ENCODE results near the gene KCNV2. TPM values are rescaled to one million over a fixed set of nuclear protein-coding genes. Genes with fewer than 3 reads are reported as not detected.
"Not testable (repeated sequence)": the region's sequence is repeated elsewhere in the genome, so short reads cannot be mapped to it uniquely, and the experiment has no call there.

KCNV2 gene
- total and polyA plus RNA-seq, 2 donors = not detected

DNA sequence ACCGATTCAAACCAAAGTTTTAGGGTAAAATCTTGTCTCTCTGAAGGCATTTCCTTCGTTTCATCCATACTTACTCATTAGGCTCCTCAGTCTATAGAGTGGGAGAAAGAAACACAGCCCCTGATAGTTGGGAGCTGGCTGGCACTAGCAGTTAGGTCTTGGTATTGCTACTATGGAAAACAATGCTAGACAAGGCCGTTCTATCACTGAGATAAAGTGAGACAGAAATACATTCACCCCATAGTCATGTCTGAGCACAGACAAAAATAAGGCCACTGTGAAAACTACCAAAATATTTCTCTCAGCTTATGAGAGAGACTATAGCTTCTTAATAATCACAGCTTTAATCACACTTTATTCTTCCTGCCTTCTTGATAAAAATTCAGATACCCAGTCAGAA is 28.7 kb upstream of the KCNV2 start:
- Histone ChIP-seq H3K4me3 (ENCODE audit: low read length in 2 of 2) (no peak overlapping the region), H3K9me3 (ENCODE audit: control insufficient read depth in 2 of 2, insufficient read depth in 1 of 2, low read length in 1 of 2) (no peaks in the 10 kb centered on the region), H3K27me3 (ENCODE audit: control insufficient read depth in 2 of 2, insufficient read depth in 1 of 2, low read length in 1 of 2) (no peaks in the 10 kb centered on the region), H3K36me3 (ENCODE audit: control insufficient read depth in 2 of 2, insufficient read depth in 2 of 2, low read length in 1 of 2) (no peaks in the 10 kb centered on the region), H3K4me1 (ENCODE audit: control insufficient read depth in 2 of 2, insufficient read depth in 2 of 2, low read length in 2 of 2) (no peaks in the 10 kb centered on the region), H3K27ac (ENCODE audit: low read depth in 1 of 2, low read length in 1 of 2) (no peak overlapping the region)
- WGBS = 94% methylated on average over 3 of the region's 3 CpGs
- DNase-seq (ENCODE audit: low read depth in 6 of 9, low spot score in 9 of 9) = no peak

DNA sequence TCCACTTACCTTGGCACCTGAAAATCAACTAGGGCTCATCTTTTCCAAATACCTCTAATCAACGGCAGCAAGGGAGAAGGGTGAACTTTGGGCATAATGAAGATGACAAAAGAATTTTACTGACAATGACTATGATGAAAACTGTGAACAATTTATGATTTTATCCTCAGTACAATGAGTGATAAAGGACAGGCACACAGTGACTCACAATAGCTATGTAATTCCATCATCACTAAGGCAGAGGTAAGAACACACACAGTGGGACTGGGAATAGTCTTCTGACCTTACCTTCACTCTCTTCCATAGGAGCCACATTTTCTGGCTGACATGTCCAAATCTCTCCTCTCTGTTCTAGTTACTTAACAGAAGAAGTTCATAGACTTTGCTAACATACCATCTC is 26.1 kb upstream of the KCNV2 start:
- no peaks in the 10 kb centered on the region for H3K4me1 ChIP-seq (ENCODE audit: control insufficient read depth in 2 of 2, insufficient read depth in 2 of 2, low read length in 2 of 2)
- H3K27ac ChIP-seq (ENCODE audit: low read depth in 1 of 2, low read length in 1 of 2) = no peak overlapping the region
- H3K9me3 ChIP-seq (ENCODE audit: control insufficient read depth in 2 of 2, insufficient read depth in 1 of 2, low read length in 1 of 2) = no peaks in the 10 kb centered on the region
- H3K36me3 ChIP-seq (ENCODE audit: control insufficient read depth in 2 of 2, insufficient read depth in 2 of 2, low read length in 1 of 2) = no peaks in the 10 kb centered on the region
- 98% methylated on average over 1 of the region's 1 CpG for WGBS
- no peak overlapping the region for H3K4me3 ChIP-seq (ENCODE audit: low read length in 2 of 2)
- H3K27me3 ChIP-seq (ENCODE audit: control insufficient read depth in 2 of 2, insufficient read depth in 1 of 2, low read length in 1 of 2) = no peaks in the 10 kb centered on the region
- DNase-seq (ENCODE audit: low read depth in 6 of 9, low spot score in 9 of 9) = no peak

DNA sequence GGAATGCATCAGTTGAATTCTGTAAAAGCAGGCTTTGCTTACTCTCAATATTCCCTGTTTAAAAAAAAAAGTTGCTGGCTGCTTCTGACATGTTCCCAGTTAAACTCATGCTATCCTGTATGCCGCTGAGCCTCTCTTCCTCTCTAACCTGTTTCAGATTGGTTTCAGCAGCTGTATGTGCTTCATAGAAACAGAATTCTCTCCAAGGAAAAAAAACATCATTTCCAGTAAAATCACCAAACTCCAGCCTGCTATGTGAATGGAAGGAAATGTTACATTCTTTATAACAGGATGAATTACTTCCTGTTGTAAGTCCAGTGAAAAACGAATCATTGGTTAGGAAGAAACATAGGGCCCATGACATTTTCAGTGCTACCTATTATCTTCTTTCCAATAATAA is 25.7 kb upstream of the KCNV2 start:
- DNase-seq (ENCODE audit: low read depth in 6 of 9, low spot score in 9 of 9) = no peak
- no peaks in the 10 kb centered on the region for H3K27me3 ChIP-seq (ENCODE audit: control insufficient read depth in 2 of 2, insufficient read depth in 1 of 2, low read length in 1 of 2)
- H3K4me1 ChIP-seq (ENCODE audit: control insufficient read depth in 2 of 2, insufficient read depth in 2 of 2, low read length in 2 of 2) = no peaks in the 10 kb centered on the region
- no peaks in the 10 kb centered on the region for H3K9me3 ChIP-seq (ENCODE audit: control insufficient read depth in 2 of 2, insufficient read depth in 1 of 2, low read length in 1 of 2)
- WGBS = 67% methylated on average over 2 of the region's 2 CpGs
- no peak overlapping the region for H3K4me3 ChIP-seq (ENCODE audit: low read length in 2 of 2)
- no peaks in the 10 kb centered on the region for H3K36me3 ChIP-seq (ENCODE audit: control insufficient read depth in 2 of 2, insufficient read depth in 2 of 2, low read length in 1 of 2)
- no peak overlapping the region for H3K27ac ChIP-seq (ENCODE audit: low read depth in 1 of 2, low read length in 1 of 2)

DNA sequence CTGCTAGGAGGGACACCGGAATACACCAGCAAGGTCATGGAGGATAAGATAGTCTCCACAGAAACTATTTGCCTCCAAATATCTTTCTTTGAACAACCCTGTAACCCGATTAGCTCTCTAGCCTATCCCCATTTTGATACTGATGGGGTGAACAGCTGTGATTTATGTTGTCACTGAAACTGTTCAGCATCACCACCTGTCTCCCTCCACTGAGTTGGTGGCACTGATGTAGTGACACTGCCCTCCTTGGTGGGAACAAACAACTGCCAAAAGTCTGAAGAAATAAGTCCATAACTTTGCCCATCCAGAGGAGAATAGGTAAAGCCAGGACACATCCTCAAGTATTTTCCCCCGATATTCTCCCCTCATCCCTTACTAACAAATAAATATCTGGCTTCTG is 24.3 kb upstream of the KCNV2 start:
- no peak overlapping the region for H3K4me3 ChIP-seq (ENCODE audit: low read length in 2 of 2)
- H3K9me3 ChIP-seq (ENCODE audit: control insufficient read depth in 2 of 2, insufficient read depth in 1 of 2, low read length in 1 of 2) = no peaks in the 10 kb centered on the region
- H3K36me3 ChIP-seq (ENCODE audit: control insufficient read depth in 2 of 2, insufficient read depth in 2 of 2, low read length in 1 of 2) = no peaks in the 10 kb centered on the region
- 94% methylated on average over 3 of the region's 3 CpGs for WGBS
- no peaks in the 10 kb centered on the region for H3K27me3 ChIP-seq (ENCODE audit: control insufficient read depth in 2 of 2, insufficient read depth in 1 of 2, low read length in 1 of 2)
- H3K4me1 ChIP-seq (ENCODE audit: control insufficient read depth in 2 of 2, insufficient read depth in 2 of 2, low read length in 2 of 2) = no peaks in the 10 kb centered on the region
- no peak for DNase-seq (ENCODE audit: low read depth in 6 of 9, low spot score in 9 of 9)
- no peak overlapping the region for H3K27ac ChIP-seq (ENCODE audit: low read depth in 1 of 2, low read length in 1 of 2)

DNA sequence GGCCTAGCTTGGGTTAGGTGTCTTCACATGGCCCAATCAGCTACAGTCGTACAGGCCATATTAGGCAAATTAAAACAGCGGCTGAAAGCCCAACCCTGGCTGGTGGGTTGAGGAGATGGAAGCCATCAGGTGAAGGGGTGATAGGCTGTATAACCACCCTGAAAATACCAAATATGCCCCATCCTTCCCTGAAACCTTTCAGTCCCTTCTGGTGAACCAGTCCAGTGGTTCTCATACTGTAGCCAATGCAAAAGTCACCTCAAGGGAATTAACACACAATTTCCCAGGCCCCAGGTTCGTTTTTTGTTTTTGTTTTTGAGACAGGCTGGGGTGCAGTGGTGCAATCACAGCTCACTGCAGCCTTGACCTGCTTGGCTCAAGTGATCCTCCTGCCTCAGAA is 19.8 kb upstream of the KCNV2 start:
- H3K36me3 ChIP-seq (ENCODE audit: control insufficient read depth in 2 of 2, insufficient read depth in 2 of 2, low read length in 1 of 2) = no peaks in the 10 kb centered on the region
- H3K4me3 ChIP-seq (ENCODE audit: low read length in 2 of 2) = no peak overlapping the region

DNA sequence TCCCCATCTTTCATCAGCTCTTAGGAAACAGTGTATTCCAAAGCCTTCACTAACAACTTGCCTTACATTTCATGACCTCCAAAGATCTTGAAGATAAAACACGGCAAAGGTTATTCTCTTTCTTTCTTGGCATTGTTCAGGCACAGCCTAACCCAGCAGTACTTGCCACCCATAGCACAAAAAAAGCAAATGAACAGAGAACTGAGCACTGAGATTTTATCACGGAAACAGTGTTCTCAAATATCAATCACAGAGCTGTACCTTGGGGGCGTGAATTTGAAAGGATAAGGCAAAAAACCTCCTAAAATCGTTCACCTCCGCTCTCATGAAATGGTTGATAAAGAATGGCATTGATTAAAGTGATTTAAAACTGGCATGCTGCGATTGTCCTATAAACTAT is 16.9 kb upstream of the KCNV2 start:
- DNase-seq (ENCODE audit: low read depth in 6 of 9, low spot score in 9 of 9) = no peak
- Histone ChIP-seq H3K9me3 (ENCODE audit: control insufficient read depth in 2 of 2, insufficient read depth in 1 of 2, low read length in 1 of 2) (no peaks in the 10 kb centered on the region), H3K27me3 (ENCODE audit: control insufficient read depth in 2 of 2, insufficient read depth in 1 of 2, low read length in 1 of 2) (no peaks in the 10 kb centered on the region), H3K4me1 (ENCODE audit: control insufficient read depth in 2 of 2, insufficient read depth in 2 of 2, low read length in 2 of 2) (no peaks in the 10 kb centered on the region), H3K27ac (ENCODE audit: low read depth in 1 of 2, low read length in 1 of 2) (no peak overlapping the region), H3K4me3 (ENCODE audit: low read length in 2 of 2) (no peak overlapping the region), H3K36me3 (ENCODE audit: control insufficient read depth in 2 of 2, insufficient read depth in 2 of 2, low read length in 1 of 2) (no peaks in the 10 kb centered on the region)
- 86% methylated on average over 6 of the region's 6 CpGs for WGBS

More for the DNA sequence above, 19.8 kb upstream of the KCNV2 start:
- no peaks in the 10 kb centered on the region for H3K9me3 ChIP-seq (ENCODE audit: control insufficient read depth in 2 of 2, insufficient read depth in 1 of 2, low read length in 1 of 2)
- DNase-seq (ENCODE audit: low read depth in 6 of 9, low spot score in 9 of 9) = no peak
- H3K27me3 ChIP-seq (ENCODE audit: control insufficient read depth in 2 of 2, insufficient read depth in 1 of 2, low read length in 1 of 2) = no peaks in the 10 kb centered on the region
- 94% methylated on average over 3 of the region's 3 CpGs for WGBS
- H3K4me1 ChIP-seq (ENCODE audit: control insufficient read depth in 2 of 2, insufficient read depth in 2 of 2, low read length in 2 of 2) = no peaks in the 10 kb centered on the region
- no peak overlapping the region for H3K27ac ChIP-seq (ENCODE audit: low read depth in 1 of 2, low read length in 1 of 2)

DNA sequence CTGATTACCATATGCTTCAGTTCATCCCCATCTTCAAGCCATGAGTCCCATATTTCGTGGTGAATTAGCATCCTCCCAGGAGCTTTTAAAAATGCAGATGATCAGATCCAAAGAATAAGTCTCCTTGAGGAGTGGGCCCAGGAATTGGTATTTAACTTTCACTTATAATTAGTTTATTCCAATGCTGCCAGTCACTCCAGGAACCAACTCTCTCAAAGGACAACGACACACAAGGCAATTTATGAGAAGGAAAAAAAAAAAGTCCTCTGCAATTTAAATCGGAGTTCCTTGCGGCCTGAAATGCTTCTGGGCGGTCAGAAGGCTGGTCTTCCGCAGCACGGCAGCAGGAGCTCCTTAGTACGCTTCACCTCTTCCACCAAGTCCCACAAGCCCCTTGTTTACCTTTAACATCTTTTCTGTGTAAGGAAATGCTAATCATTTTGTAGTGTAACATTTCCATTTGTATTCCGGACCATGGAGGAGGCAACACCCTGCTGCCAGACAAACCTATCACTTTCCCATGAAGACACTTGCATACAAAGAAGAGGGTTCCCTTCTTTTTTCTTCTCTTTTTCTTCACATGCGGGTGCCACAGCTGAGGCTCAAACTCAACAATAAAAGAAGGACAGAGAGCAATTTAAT is 16.3 kb upstream of the KCNV2 start:
- Histone ChIP-seq H3K27me3 (ENCODE audit: control insufficient read depth in 2 of 2, insufficient read depth in 1 of 2, low read length in 1 of 2) (no peaks in the 10 kb centered on the region), H3K4me1 (ENCODE audit: control insufficient read depth in 2 of 2, insufficient read depth in 2 of 2, low read length in 2 of 2) (no peaks in the 10 kb centered on the region), H3K36me3 (ENCODE audit: control insufficient read depth in 2 of 2, insufficient read depth in 2 of 2, low read length in 1 of 2) (no peaks in the 10 kb centered on the region), H3K27ac (ENCODE audit: low read depth in 1 of 2, low read length in 1 of 2) (no peak overlapping the region), H3K9me3 (ENCODE audit: control insufficient read depth in 2 of 2, insufficient read depth in 1 of 2, low read length in 1 of 2) (no peaks in the 10 kb centered on the region), H3K4me3 (ENCODE audit: low read length in 2 of 2) (no peak overlapping the region)
- no peak for DNase-seq (ENCODE audit: low read depth in 6 of 9, low spot score in 9 of 9)
- 97% methylated on average over 10 of the region's 10 CpGs for WGBS

DNA sequence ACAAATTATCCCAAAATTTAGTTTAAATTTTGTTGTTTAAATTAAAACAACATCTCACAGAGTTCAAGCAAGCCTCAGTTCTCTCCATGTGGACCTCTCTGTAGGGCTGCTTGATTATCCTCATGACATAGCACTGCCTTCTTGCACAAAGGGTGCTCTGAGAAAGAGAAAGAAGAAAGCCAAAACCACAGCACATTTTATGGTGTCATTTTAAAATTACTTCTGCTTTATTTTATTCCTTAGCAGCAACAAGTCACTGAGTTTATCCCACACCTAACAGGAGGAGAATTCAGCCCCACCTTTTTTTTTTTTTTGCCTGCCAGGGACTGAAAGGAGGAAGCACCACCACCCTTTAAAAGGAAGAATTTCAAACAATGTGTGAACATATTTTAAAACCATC is 12.8 kb upstream of the KCNV2 start:
- H3K4me3 ChIP-seq (ENCODE audit: low read length in 2 of 2) = no peak overlapping the region
- DNase-seq (ENCODE audit: low read depth in 6 of 9, low spot score in 9 of 9) = no peak
- H3K9me3 ChIP-seq (ENCODE audit: control insufficient read depth in 2 of 2, insufficient read depth in 1 of 2, low read length in 1 of 2) = no peaks in the 10 kb centered on the region
- no peaks in the 10 kb centered on the region for H3K27me3 ChIP-seq (ENCODE audit: control insufficient read depth in 2 of 2, insufficient read depth in 1 of 2, low read length in 1 of 2)
- H3K4me1 ChIP-seq (ENCODE audit: control insufficient read depth in 2 of 2, insufficient read depth in 2 of 2, low read length in 2 of 2) = no peaks in the 10 kb centered on the region
- H3K36me3 ChIP-seq (ENCODE audit: control insufficient read depth in 2 of 2, insufficient read depth in 2 of 2, low read length in 1 of 2) = no peaks in the 10 kb centered on the region
- no peak overlapping the region for H3K27ac ChIP-seq (ENCODE audit: low read depth in 1 of 2, low read length in 1 of 2)

DNA sequence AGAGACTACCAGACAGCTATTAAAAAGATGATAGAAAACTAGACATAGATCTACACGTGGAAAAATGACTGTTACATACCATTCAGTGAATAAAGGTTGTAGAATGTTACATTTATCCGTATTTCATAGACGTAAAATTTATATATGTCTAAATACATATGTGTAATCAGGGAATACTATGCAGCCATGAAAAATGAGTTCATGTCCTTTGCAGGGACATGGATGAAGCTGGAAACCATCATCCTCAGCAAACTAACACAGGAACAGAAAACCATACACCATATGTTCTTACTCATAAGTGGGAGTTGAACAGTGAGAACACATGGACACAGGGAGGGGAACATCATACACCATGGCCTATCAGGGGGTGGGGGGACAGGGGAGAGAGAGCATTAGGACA is 10.1 kb upstream of the KCNV2 start:
- H3K36me3 ChIP-seq (ENCODE audit: control insufficient read depth in 2 of 2, insufficient read depth in 2 of 2, low read length in 1 of 2); H3K4me1 ChIP-seq (ENCODE audit: control insufficient read depth in 2 of 2, insufficient read depth in 2 of 2, low read length in 2 of 2); DNase-seq (ENCODE audit: low read depth in 6 of 9, low spot score in 9 of 9); H3K27ac ChIP-seq (ENCODE audit: low read depth in 1 of 2, low read length in 1 of 2); H3K9me3 ChIP-seq (ENCODE audit: control insufficient read depth in 2 of 2, insufficient read depth in 1 of 2, low read length in 1 of 2); H3K4me3 ChIP-seq (ENCODE audit: low read length in 2 of 2); H3K27me3 ChIP-seq (ENCODE audit: control insufficient read depth in 2 of 2, insufficient read depth in 1 of 2, low read length in 1 of 2): not testable (repeated sequence)
- 98% methylated on average over 3 of the region's 3 CpGs for WGBS

GRCh38 chr9:2709645-2710101 is 7.6 kb upstream of the KCNV2 start:
- H3K27ac ChIP-seq (ENCODE audit: low read depth in 1 of 2, low read length in 1 of 2) = no peak overlapping the region
- DNase-seq (ENCODE audit: low read depth in 6 of 9, low spot score in 9 of 9) = no peak
- H3K27me3 ChIP-seq (ENCODE audit: control insufficient read depth in 2 of 2, insufficient read depth in 1 of 2, low read length in 1 of 2) = no peaks in the 10 kb centered on the region
- no peaks in the 10 kb centered on the region for H3K36me3 ChIP-seq (ENCODE audit: control insufficient read depth in 2 of 2, insufficient read depth in 2 of 2, low read length in 1 of 2)
- 95% methylated on average over 2 of the region's 2 CpGs for WGBS
- H3K4me1 ChIP-seq (ENCODE audit: control insufficient read depth in 2 of 2, insufficient read depth in 2 of 2, low read length in 2 of 2) = no peaks in the 10 kb centered on the region
- no peak overlapping the region for H3K4me3 ChIP-seq (ENCODE audit: low read length in 2 of 2)
- H3K9me3 ChIP-seq (ENCODE audit: control insufficient read depth in 2 of 2, insufficient read depth in 1 of 2, low read length in 1 of 2) = no peaks in the 10 kb centered on the region
